GM18499 (cell line): ENCODE data around the gene MGRN1.

Experiments
- ATAC-seq: cut with Tn5 transposase; IDR thresholded peaks from one replicate; pipeline ENCODE4 v1.9.1; 2021; ENCODE audit warnings: moderate number of reproducible peaks; ENCODE audit not compliant: insufficient read depth, unreplicated experiment

The MGRN1 gene

DNA sequence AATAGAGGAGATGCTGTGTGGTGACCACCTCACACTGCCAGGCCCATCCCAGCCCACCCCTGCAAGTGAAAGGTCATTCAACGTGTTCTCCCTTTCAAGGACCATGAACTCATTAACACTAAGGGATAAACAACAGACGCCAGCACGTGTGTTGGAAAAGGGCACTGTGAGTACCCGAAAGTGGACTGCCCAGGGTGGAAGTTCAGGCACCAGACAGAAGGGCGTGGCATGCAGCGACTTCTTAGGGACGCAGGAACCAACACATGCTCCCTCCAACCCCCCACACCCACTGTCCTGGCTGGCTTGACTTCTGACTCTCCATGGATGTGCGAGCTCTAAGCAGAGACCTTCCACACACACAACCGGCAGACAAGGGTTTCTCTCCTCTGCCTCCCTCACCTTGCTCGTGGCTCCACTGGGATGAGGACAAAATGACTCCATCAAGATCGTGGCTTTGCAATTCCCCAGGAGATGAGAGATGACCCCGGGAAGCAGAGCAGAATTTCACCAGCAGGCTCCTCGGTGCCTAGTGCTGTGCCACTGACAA lies 20.9 kb upstream of the MGRN1 start:
- ATAC-seq = no peak

DNA sequence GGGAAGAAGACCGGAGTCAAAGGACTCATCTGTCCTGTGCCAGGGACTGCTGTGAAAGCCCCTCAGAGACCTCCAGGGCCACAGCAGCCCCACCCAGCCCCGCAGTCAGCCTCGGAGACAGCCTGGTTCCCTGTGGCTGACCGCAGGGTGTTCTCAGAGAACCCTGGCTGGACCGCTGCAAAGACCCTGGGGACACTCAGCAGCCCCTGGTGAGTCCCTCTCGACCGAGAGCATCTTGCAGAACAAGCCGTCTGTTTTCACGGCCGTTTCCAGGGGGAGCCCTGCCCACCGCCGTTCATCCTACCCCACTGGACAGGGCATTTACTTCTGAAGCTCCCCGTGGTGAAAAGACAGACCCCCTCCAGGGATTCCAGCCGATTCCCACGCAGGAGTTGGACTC lies 20.2 kb upstream of the MGRN1 start:
- no peak for ATAC-seq

DNA sequence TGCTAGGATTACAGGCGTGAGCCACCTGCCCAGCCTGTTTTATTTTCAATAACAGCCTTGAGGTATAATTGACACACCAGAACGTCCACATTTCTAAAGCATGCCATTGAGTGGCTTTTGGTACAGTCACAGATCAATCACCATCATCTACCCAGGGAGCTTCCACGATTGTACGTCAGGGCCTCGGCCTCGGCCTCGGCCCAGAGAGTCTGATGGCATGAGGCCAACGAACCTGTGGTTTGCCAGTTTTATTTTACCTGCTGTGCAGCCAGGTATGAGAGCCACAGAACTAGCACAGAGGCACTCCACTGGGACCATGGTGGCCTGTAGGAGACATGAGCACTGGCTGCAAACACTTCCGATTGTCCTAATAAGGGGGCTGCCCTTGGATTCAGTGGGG lies 18.3 kb upstream of the MGRN1 start:
- no peak for ATAC-seq

DNA sequence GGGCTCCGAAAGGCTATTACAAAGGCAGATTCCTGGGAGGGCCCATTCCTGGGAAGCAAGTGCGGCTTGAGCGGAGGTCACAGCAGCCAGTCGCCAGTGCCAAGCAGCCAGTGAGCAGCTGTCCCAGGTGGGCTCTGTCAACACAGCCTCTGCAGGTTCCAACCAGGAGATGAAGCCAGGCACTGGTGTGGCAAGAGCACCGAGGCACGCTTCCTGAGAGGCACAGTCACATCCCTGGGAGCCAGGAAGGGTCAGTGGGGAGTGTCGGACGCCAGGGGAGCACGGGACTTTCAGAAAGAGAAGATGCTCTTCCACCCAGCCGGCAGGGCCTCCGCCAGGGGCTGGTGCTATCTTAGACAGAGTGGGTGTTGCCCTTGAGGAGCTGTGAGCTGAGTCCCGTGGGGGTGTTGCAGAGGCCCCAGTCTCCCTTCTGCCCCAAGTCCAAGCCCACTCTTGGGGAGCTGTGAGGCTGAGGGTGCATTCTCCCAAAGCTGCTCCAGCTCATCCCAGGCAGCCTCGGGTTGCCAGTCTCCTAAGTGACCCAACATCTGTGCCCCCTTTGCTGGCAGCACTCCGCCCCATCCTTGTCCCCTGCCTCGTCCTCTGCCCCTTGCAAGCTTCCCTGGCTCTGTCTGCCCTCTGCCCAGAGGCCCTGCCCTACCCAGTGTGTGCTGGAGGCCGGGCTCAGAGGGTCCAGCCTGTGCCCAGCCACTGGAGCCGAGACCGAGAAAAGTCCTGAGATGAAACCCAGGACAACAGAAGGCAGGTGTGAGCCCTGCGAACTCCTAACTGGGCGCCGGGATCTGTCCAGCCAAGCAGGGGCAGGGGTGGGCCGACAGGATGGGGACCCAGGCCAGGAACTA lies 16.6 kb upstream of the MGRN1 start:
- no peak for ATAC-seq

DNA sequence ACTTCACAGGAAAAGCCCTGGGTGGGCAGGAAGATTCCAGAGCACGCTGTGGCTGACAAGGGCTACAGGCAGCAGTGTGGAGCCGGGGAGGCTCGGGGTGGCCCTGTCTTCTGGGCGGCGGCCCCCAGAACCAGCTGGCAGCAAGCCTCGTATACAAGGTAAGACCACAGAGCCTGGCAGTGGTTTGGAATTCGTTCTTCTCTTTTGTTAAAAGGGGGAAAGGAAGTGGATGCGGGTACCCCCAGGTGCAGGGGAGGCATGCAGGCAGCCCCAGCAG lies 16.0 kb upstream of the MGRN1 start:
- ATAC-seq = no peak

DNA sequence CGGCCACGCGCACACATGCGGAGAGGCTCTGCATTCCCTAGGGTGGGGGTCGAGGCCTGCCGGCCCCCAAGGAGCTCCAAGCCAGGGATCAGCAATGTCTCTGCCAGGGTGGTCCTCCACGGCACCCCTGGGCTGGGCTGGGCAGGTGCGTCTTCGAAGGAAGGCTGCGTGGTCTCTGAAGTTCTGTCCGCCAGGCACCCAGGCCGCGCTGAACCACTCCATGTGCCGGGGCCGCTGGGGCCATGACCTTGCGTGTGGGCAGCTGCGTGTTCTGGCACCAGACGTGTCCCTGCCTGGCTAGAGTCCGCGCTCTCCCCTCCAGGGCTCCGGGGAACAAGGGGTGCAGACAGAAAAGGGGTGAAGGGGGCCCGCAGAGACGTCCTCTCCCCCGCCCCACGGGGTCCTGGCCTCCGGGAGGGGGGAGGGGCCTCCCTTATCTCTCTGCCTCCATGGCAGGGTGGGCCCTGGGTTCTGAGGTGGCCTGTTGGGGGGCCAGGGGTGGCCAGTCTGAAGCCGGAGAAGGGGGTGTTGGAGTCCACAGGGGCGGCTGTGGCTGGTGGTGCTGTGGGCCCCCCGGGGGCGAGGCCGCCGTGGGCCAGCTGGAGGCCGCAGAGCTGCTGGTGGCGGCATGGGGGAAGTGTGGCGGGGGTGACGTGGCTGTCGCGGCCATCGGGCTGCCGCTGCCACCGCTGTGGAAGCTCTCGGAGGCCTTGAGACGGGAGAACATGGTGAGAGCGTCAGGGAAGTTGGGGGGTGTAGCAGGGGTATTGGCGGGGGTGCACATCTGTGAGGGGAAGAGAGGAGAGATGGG lies 15.2 kb upstream of the MGRN1 start:
- ATAC-seq = no peak

DNA sequence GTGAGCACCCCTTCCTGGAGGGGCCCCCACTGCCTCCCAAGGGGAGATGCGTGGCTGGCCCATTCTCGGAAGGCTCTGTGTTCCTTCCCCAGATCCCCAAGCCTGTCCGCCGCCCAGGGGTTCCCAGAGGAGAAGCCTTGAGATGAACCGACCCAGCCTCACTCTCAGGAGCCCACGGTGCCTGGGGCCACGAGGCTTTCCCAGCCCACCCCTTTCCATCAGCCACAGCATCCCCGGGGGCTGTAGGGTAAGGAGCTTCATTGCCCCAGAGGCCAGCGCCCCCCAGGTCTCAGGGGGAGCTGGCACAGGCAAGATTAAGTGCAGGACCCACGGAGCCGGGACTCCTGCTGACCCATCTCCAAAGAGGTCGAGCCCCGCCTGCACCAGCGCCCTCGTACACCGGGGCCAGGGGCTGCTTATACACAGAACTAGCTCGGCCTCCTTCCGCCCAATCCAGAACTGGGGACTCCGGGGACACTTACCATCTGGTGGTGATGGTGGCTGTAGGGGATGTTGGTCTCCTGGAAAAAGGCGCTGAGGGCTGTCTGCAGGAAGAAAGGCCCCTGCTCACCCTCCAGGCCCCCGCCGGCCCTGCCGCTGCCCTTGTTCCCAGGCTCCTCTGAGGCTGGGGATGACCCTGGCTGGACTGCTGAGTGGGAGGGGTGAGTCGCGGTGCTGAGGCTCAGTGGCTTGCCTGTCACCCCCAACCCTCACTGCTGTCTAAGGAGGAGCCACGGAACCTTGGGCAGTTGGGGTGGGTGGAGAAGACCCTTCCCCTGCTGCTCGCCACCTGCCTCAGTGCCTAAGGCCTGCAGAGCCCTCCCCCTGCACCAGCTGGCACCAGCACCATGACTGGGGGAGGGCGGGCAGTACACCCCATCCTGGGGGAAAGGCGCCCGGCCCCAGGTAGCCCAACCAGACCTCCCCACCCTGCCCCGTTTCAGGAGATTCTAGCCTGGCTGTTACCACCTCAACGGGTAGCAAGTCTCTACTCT lies 14.3 kb upstream of the MGRN1 start:
- no peak for ATAC-seq

DNA sequence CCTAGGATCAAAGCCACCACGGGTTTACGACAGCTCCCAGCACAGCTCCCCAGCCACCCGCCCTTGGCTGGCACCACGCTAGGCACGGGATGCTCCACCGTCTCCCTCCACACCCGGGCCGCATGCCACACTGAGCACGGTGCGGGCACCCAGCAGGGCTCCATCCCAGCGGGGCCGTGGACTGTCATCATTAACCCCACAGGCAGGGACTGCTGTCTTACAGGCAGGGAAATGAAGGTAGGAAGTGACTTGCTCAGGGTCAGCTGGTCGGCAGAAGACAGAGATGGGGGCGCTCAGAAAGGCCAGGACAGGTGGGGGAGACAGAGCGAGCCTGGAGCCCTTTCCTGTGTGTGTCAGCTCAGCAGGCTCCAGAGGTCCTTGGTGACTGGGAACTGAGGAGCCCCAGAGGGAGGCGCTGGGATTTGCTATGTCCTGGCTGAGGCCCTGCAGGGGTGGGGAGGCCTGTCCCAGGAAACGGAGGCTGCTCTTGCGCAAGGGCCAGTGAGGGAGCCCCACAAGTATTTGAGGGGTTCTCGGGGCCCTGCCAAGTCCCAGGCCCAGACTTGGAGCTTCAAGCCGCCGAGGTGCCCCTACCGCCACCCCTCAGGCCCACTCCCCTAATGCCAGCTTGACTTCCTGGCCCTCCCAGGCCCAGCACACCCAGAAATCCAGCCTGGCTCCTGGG lies 13.1 kb upstream of the MGRN1 start:
- ATAC-seq = no peak

DNA sequence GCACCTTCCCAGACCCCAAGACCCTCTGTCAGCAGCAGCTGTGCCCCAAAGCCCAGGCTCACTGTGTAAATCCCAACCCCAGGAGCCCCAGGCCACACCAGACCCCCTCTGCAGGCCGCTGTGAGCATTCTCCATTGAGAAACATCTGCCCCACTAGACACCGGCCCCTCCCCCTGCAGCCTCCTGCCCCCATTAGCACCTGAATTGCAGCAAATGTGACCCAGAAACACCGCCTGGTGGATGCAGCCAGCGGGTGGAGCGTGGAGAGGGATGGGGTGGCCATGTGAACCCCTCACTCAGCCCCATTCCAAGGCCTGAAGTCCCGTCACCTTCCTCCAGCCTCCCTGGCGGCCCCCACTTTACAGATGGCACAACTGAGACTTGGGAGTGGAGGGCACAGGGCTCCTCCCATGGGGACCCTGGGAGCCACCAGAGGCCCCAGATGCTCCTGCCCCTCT lies 12.1 kb upstream of the MGRN1 start:
- ATAC-seq = no peak

DNA sequence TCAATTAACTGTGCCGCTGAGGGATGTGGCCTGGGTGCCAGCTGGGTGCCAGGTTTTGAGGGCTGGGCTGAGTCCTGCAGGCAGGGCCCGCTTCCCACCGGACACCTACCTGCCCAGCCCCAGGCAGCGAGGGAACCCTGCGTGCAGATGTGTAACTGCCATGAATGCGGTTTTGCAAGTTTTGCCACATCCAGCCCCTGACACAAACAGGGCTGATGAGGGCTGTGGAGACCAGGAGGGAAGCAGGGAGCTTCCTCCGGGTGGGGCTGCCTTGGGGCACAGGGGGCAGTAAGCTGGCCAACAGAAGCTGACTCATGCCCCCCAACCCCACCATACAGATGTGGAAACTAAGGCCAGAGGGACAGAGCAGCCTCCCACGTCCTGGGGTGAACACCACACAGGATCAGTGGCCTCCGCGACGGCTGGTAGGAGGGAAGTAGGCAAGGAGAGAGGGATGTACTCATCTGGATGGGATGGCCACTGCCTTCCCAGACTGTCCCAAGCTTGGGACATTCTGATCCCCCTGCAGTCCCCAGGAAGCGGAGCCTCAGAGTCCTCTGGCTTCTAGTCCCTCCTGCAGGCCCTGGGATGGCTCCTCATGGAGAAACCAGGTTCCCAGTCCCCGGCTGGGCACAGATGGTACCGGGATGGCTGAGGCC lies 11.5 kb upstream of the MGRN1 start:
- no peak for ATAC-seq

DNA sequence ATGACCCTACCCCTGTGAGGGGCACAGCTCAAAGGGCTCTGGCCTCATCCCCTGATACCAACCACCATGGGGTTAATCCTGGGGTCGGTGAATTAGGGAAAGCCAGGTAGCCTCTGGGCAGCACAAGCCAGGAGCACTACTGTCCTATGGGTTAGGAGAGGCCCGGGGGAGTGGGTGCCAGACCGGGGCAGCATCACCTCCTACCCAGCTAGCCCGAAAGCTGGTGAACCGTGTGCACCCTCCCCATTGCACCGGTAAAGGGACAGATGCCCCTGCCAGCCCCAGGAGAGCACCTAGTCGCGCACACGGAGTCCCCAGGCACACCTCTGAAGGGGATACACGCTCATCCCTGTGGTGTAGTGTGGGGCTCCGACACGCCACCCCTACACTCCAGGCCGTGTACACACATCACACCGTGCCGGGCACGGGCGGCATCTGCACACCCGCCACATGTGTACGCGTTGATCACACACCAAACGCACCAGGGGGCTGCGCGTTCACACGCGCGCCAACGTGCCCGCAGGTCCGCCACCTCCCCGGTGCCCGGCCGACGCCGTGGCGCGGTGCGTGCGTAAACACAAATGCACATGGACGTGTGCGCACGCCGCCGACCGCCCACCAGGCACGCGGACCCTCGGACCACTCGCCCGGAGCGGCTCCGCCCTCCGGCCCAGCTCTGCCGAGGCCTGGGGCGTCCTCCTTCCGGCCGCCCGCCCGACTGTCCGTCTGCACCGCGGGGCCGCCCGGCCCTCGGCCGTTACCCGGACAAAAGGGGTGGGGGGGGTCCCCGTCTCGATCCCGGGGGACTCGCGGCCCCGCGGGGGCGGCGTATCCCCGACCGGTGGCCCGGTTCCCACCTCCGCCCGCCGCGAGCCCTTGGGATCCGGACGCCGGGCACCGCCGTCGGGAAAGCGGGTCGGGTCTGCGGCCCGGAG lies 10.7 kb upstream of the MGRN1 start:
- ATAC-seq = no peak

DNA sequence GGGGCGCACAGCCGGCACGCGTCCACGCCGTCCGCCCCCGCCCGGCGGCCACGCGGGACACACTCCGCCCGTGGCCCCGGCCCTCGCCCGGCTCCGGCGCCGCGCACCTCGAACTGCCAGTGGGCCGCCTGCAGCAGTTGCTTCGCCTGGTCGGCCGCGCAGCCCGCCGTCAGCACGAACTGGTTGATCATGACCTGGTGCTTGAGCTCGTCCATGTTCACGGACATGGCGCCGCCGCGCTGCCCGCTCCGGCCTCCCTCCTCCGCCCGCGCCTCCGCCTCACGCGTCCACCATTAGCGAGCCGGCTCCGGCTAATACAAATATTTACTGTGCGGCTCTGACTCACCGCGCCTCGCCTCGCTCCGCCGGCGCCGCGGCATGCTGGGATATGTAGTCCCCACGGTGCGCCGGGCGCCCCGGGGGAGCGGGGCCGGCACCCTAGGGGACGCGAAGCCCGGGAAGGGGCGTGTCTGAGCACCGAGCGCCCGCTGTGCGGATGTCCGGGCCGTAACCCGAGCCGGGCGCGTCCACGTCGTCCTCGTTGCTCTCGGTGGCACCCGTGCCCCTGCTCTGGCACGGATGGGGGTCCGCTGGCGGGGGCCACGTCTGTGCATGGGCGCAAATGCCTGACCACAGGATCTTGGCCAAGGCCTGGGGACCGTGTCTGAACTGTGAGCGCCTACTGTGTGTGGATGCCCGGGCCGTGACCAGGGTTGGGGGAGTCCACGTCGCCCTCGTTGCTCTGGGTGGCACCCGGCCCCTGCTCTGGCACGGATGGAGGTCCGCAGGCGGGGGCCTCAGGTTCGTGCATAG lies 9.8 kb upstream of the MGRN1 start, which contains the start of gene UBALD1:
UBALD1 (minus strand) TSS at position 318 of the 813 bp plus-strand sequence; CDS start at position 227, 91 bp downstream.
- ATAC-seq = peak; percentile 41

DNA sequence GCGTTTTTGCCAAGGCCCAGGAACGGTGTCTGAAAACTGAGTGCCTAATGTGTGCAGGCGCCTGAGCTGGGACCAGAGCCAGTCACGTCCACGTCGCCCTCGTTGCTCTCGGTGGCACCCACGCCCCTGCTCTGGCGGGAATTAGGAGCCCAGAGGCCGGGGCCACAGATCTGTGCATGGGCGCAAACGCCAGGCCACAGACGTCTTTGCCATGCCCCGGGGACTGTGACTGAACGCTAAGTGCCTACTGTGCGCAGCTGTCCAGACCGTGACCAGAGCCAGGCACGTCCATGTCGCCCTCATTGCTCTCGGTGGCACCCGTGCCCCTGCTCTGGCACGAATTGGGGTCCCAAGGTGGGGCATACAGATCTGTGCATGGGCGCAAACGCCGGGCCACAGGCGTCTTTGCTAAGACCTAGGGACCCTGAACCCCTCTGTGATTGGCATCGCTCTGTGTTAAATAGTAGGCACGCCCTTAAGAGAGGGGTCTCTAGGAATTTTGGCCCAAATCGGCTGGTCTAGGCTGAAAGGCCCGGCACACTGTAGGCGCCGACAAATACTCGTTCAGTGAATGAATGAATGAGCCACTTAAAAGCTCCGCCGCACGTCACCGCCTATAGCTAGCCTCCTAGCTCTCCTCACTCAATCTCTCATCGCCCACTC lies 9.1 kb upstream of the MGRN1 start:
- ATAC-seq = no peak

DNA sequence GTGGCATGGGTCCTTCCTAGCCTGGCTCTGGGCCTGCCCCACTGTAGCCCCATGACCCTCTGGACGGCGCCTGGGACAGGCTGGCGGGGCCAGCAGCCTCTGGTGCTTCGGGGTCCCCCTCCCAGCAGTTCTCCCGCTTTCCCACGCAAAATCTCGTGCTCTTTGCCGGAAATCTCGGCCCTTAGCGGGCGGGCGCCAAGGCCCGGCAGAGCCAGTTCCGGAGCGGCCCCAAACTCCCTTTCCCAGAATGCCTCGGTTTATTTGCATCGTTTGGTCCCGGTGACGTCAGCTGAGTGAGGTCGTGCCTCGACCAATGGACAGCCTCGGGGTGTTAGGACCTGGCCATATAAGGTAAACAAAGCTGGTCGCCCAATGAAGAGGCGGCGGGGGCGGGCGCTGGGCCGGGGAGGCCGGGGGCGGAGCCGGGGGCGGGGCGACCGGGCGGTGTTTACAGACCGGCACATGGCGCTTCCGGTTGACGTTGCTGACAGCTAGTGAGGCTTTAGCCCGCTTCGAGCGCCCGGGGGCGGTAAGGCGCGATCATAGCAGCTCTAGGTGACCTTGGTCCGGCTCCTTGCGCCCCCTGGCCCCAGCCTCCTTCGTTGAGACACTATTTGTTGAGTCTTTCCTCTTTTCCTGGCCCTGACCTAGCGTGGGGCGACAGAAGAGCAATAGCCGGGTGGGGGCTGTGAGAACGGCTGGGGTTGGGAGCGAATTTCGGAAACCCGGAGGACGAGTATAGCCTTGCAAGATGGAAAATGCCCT lies 8.4 kb upstream of the MGRN1 start:
- ATAC-seq = peak; percentile 59

DNA sequence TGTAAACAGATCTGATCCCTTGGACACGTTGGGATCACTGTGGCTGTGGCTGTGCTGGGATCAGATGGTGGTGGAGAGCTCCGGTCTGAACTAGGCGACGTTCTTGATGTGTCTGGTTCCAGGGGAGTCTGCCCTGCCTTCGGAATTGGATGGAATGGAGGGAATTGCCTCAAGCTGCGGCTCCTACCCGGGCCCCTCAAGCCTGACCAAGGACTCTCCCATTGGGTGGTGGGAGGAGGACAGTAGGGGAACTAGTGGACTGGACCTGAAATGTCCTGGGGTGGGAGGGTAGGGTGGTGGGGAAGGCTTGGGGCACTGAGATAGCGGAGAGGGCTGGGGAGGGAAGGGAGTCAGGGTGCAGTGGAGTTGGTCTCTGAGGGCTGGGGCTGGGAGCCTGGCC lies 6.7 kb upstream of the MGRN1 start:
- no peak for ATAC-seq
